ENCODE measurements around the gene TSPAN33. TPM values are rescaled to one million over a fixed set of nuclear protein-coding genes. Genes with fewer than 3 reads are reported as not detected.
"Not testable (repeated sequence)": the region's sequence is repeated elsewhere in the genome, so short reads cannot be mapped to it uniquely, and the experiment has no call there.

TSPAN33 gene
- total RNA-seq, 3 donors from 2014 or later: 3.9 to 11.4 (median 5.4) TPM

- no peak for DNase-seq (ENCODE audit: low spot score in 2 of 2)
- Histone ChIP-seq H3K4me3 (no peak overlapping the region), H3K27ac (no peak overlapping the region), H3K36me3 (no peaks in the 10 kb centered on the region), H3K4me1 (no peaks in the 10 kb centered on the region), H3K27me3 (no peaks in the 10 kb centered on the region), H3K9me3 (no peaks in the 10 kb centered on the region)
- TF ChIP-seq POLR2A (IDR thresholded peaks at IDR 0.05): no peak
- intact Hi-C loops (cut with DNase I; ENCODE audit: low total_unique reads): no loop called here
Observed at GRCh38 chr7:129167817-129168216, 23.3 kb downstream of the TSPAN33 start.

GRCh38 chr7:129168231-129169021, 23.9 kb downstream of the TSPAN33 start:
- H3K4me3 ChIP-seq: peak overlapping the region; percentile 38 to 77 (median 55)
- H3K27me3 ChIP-seq: no peaks in the 10 kb centered on the region
- peak overlapping the region; percentile 8 to 61 for H3K27ac ChIP-seq
- H3K36me3 ChIP-seq: no peaks in the 10 kb centered on the region
- H3K4me1 ChIP-seq: no peaks in the 10 kb centered on the region
- no peak for DNase-seq (ENCODE audit: low spot score in 2 of 2)
- no peak for TF ChIP-seq POLR2AphosphoS5 (IDR thresholded peaks at IDR 0.05)
- no peak for TF ChIP-seq POLR2A (IDR thresholded peaks at IDR 0.05)
- TF ChIP-seq CTCF (IDR thresholded peaks at IDR 0.05): no peak
- intact Hi-C loops (cut with DNase I; ENCODE audit: low total_unique reads): no loop called here
- no peaks in the 10 kb centered on the region for H3K9me3 ChIP-seq

GRCh38 chr7:129169171-129169671, 24.7 kb downstream of the TSPAN33 start:
- DNase-seq (ENCODE audit: low spot score in 2 of 2): no peak

GRCh38 chr7:129169686-129170440, 25.4 kb downstream of the TSPAN33 start:
- Histone ChIP-seq H3K27me3 (no peaks in the 10 kb centered on the region), H3K27ac (no peak overlapping the region), H3K9me3 (no peaks in the 10 kb centered on the region), H3K36me3 (no peaks in the 10 kb centered on the region), H3K4me1 (no peaks in the 10 kb centered on the region), H3K4me3 (peak overlapping the region; percentile 38 to 77 (median 55))
- intact Hi-C loops (cut with DNase I; ENCODE audit: low total_unique reads): no loop called here
- TF ChIP-seq POLR2A (IDR thresholded peaks at IDR 0.05) (no peak), POLR2AphosphoS5 (IDR thresholded peaks at IDR 0.05) (no peak), CTCF (IDR thresholded peaks at IDR 0.05) (no peak)
- no peak for DNase-seq (ENCODE audit: low spot score in 2 of 2)

More at GRCh38 chr7:129169171-129169671, 24.7 kb downstream of the TSPAN33 start:
- no peaks in the 10 kb centered on the region for H3K9me3 ChIP-seq
- no peak for TF ChIP-seq POLR2AphosphoS5 (IDR thresholded peaks at IDR 0.05)
- no peak for TF ChIP-seq POLR2A (IDR thresholded peaks at IDR 0.05)
- no peak for TF ChIP-seq CTCF (IDR thresholded peaks at IDR 0.05)
- H3K4me1 ChIP-seq: no peaks in the 10 kb centered on the region
- no peaks in the 10 kb centered on the region for H3K36me3 ChIP-seq
- H3K27me3 ChIP-seq: no peaks in the 10 kb centered on the region
- peak overlapping the region; percentile 8 to 61 for H3K27ac ChIP-seq
- peak overlapping the region; percentile 38 to 77 (median 55) for H3K4me3 ChIP-seq
- intact Hi-C loops (cut with DNase I; ENCODE audit: low total_unique reads): no loop called here

- no peak overlapping the region for H3K4me3 ChIP-seq
Observed at GRCh38 chr7:129170441-129171021, 26.0 kb downstream of the TSPAN33 start.

GRCh38 chr7:129173861-129174260, 29.4 kb downstream of the TSPAN33 start:
- H3K27me3 ChIP-seq; H3K27ac ChIP-seq; H3K4me3 ChIP-seq; DNase-seq (ENCODE audit: low spot score in 2 of 2); H3K4me1 ChIP-seq; H3K36me3 ChIP-seq; intact Hi-C loops (cut with DNase I; ENCODE audit: low total_unique reads); H3K9me3 ChIP-seq: not testable (repeated sequence)

More at GRCh38 chr7:129170441-129171021, 26.0 kb downstream of the TSPAN33 start:
- Histone ChIP-seq H3K36me3 (no peaks in the 10 kb centered on the region), H3K4me1 (no peaks in the 10 kb centered on the region), H3K9me3 (no peaks in the 10 kb centered on the region), H3K27me3 (no peaks in the 10 kb centered on the region), H3K27ac (no peak overlapping the region)
- TF ChIP-seq POLR2AphosphoS5 (IDR thresholded peaks at IDR 0.05): no peak
- no peak for TF ChIP-seq POLR2A (IDR thresholded peaks at IDR 0.05)
- TF ChIP-seq CTCF (IDR thresholded peaks at IDR 0.05): no peak
- intact Hi-C loops (cut with DNase I; ENCODE audit: low total_unique reads): no loop called here
- DNase-seq (ENCODE audit: low spot score in 2 of 2): no peak
